Subcutaneous abdominal adipose tissue (tissue), 5 donors: ENCODE measurements around the gene ACOXL.

Experiments
- H3K27ac ChIP-seq: one replicate; pipeline ENCODE4 v1.7.0; 2013; ENCODE audit warnings: low read depth, mild to moderate bottlenecking, inconsistent platforms, low read length, moderate library complexity
- H3K27me3 ChIP-seq, 5 donors: one replicate each; pipeline ENCODE4 v1.7.0; 2013; ENCODE audit warnings: low read length in 5 of 5, inconsistent platforms in 1 of 5; ENCODE audit not compliant: control insufficient read depth in 5 of 5, insufficient read depth in 4 of 5
- H3K36me3 ChIP-seq, 5 donors: one replicate each; pipeline ENCODE4 v1.7.0; 2013; ENCODE audit warnings: low read length in 5 of 5; ENCODE audit not compliant: control insufficient read depth in 5 of 5, insufficient read depth in 5 of 5
- H3K4me1 ChIP-seq, 5 donors: one replicate each; pipeline ENCODE4 v1.7.0; 2013; ENCODE audit warnings: low read length in 5 of 5, mild to moderate bottlenecking in 3 of 5, moderate library complexity in 1 of 5; ENCODE audit not compliant: control insufficient read depth in 5 of 5, insufficient read depth in 5 of 5
- H3K4me3 ChIP-seq, 5 donors: one replicate each; pipeline ENCODE4 v1.7.0; 2013; ENCODE audit warnings: low read length in 5 of 5, low read depth in 1 of 5
- H3K9ac ChIP-seq, 5 donors: one replicate each; pipeline ENCODE4 v1.7.0; 2013; ENCODE audit warnings: low read length in 5 of 5, mild to moderate bottlenecking in 4 of 5, moderate library complexity in 3 of 5
- H3K9me3 ChIP-seq, 5 donors: one replicate each; pipeline ENCODE4 v1.7.0; 2013; ENCODE audit warnings: low read length in 5 of 5; ENCODE audit not compliant: control insufficient read depth in 5 of 5
- donor health status: healthy.
- donor health status: healthy.
- donor health status: healthy.
- donor health status: healthy.
- donor health status: healthy.

The ACOXL gene

GRCh38 chr2:110834134-110834827, 101.9 kb downstream of the ACOXL start:
- no peaks in the 10 kb centered on the region for H3K36me3 ChIP-seq
- H3K4me1 ChIP-seq: no peaks in the 10 kb centered on the region
- H3K27me3 ChIP-seq: peaks cover 0 to 5% (median 3%) of the 10 kb centered on the region in 5 donors
- no peak overlapping the region for H3K9ac ChIP-seq
- H3K4me3 ChIP-seq: no peak overlapping the region
- no peaks in the 10 kb centered on the region for H3K9me3 ChIP-seq
- H3K27ac ChIP-seq: no peak overlapping the region

GRCh38 chr2:110836671-110837070, 104.3 kb downstream of the ACOXL start:
- H3K27ac ChIP-seq: no peak overlapping the region
- H3K36me3 ChIP-seq: no peaks in the 10 kb centered on the region
- no peaks in the 10 kb centered on the region for H3K4me1 ChIP-seq
- peaks cover 0 to 4% (median 0%) of the 10 kb centered on the region in 5 donors for H3K27me3 ChIP-seq
- H3K9ac ChIP-seq: no peak overlapping the region
- no peak overlapping the region for H3K4me3 ChIP-seq
- H3K9me3 ChIP-seq: no peaks in the 10 kb centered on the region

GRCh38 chr2:110837446-110838409, 105.4 kb downstream of the ACOXL start:
- no peak overlapping the region for H3K27ac ChIP-seq
- no peaks in the 10 kb centered on the region for H3K36me3 ChIP-seq
- no peaks in the 10 kb centered on the region for H3K4me1 ChIP-seq
- H3K9me3 ChIP-seq: no peaks in the 10 kb centered on the region
- no peak overlapping the region for H3K9ac ChIP-seq
- no peak overlapping the region for H3K4me3 ChIP-seq
- peaks cover 0 to 4% (median 0%) of the 10 kb centered on the region in 5 donors for H3K27me3 ChIP-seq

- H3K9ac ChIP-seq: no peak overlapping the region
- H3K4me3 ChIP-seq: no peak overlapping the region
Measured at GRCh38 chr2:110838657-110839384, 106.4 kb downstream of the ACOXL start.

GRCh38 chr2:110840508-110840907, 108.1 kb downstream of the ACOXL start:
- Histone ChIP-seq H3K27me3 (peaks cover 0 to 6% (median 0%) of the 10 kb centered on the region in 5 donors), H3K4me1 (no peaks in the 10 kb centered on the region), H3K9me3 (no peaks in the 10 kb centered on the region), H3K9ac (no peak overlapping the region), H3K36me3 (no peaks in the 10 kb centered on the region), H3K27ac (no peak overlapping the region), H3K4me3 (no peak overlapping the region)

More at GRCh38 chr2:110838657-110839384, 106.4 kb downstream of the ACOXL start:
- Histone ChIP-seq H3K9me3 (no peaks in the 10 kb centered on the region), H3K27ac (no peak overlapping the region), H3K4me1 (no peaks in the 10 kb centered on the region), H3K27me3 (peaks cover 0 to 6% (median 0%) of the 10 kb centered on the region in 5 donors), H3K36me3 (no peaks in the 10 kb centered on the region)

GRCh38 chr2:110842048-110842447, 109.7 kb downstream of the ACOXL start:
- no peaks in the 10 kb centered on the region for H3K36me3 ChIP-seq
- H3K9ac ChIP-seq: no peak overlapping the region
- H3K27ac ChIP-seq: no peak overlapping the region
- H3K4me1 ChIP-seq: no peaks in the 10 kb centered on the region
- no peak overlapping the region for H3K4me3 ChIP-seq
- no peaks in the 10 kb centered on the region for H3K9me3 ChIP-seq
- H3K27me3 ChIP-seq: peaks cover 0 to 6% (median 0%) of the 10 kb centered on the region in 5 donors

GRCh38 chr2:110843496-110843895, 111.1 kb downstream of the ACOXL start:
- H3K36me3 ChIP-seq: no peaks in the 10 kb centered on the region
- H3K9ac ChIP-seq: no peak overlapping the region
- H3K9me3 ChIP-seq: no peaks in the 10 kb centered on the region
- no peak overlapping the region for H3K4me3 ChIP-seq
- H3K27ac ChIP-seq: no peak overlapping the region
- H3K27me3 ChIP-seq: peaks cover 0 to 3% (median 0%) of the 10 kb centered on the region in 5 donors
- H3K4me1 ChIP-seq: peaks cover 0 to 1% (median under 1%) of the 10 kb centered on the region in 5 donors

GRCh38 chr2:110843959-110844510, 111.7 kb downstream of the ACOXL start:
- Histone ChIP-seq H3K27ac (no peak overlapping the region), H3K9ac (no peak overlapping the region), H3K27me3 (peaks cover 0 to 8% (median 0%) of the 10 kb centered on the region in 5 donors), H3K36me3 (no peaks in the 10 kb centered on the region), H3K4me1 (peaks cover 2 to 7% (median 4%) of the 10 kb centered on the region in 5 donors), H3K9me3 (no peaks in the 10 kb centered on the region), H3K4me3 (no peak overlapping the region)

- Histone ChIP-seq H3K27ac (no peak overlapping the region), H3K9ac (no peak overlapping the region), H3K4me3 (no peak overlapping the region), H3K9me3 (no peaks in the 10 kb centered on the region), H3K36me3 (no peaks in the 10 kb centered on the region), H3K27me3 (peaks cover 0 to 9% (median 0%) of the 10 kb centered on the region in 5 donors), H3K4me1 (peaks cover 2 to 7% (median 4%) of the 10 kb centered on the region in 5 donors)
Measured at GRCh38 chr2:110847651-110848050, 115.3 kb downstream of the ACOXL start.
